Gastrocnemius medialis (tissue), 4 donors: ENCODE results near the gene TBC1D2.

Source experiments
- POLR2A ChIP-seq, 2 donors: fragments of 450-650 bp; IDR thresholded peaks; one replicate each; pipeline ENCODE4 v1.6.1; 2017; ENCODE audit warnings: antibody characterized with exemption in 2 of 2, mild to moderate bottlenecking in 2 of 2, moderate library complexity in 2 of 2
- TF ChIP-seq, protein P1 (sequence below), 5 experiments: fragments of 450-650 bp in 3 of 5; fragments of 200-600 bp in 2 of 5; sonication (generic) in 2 of 5; IDR thresholded peaks in 4 of 5; conservative IDR thresholded peaks in 1 of 5; 1 replicate in 4 of 5; 2 replicates in 1 of 5; pipeline ENCODE4 v1.5.1; 2016 to 2019; ENCODE audit warnings: antibody characterized with exemption in 5 of 5, mild to moderate bottlenecking in 3 of 5, moderate library complexity in 3 of 5

DNA sequence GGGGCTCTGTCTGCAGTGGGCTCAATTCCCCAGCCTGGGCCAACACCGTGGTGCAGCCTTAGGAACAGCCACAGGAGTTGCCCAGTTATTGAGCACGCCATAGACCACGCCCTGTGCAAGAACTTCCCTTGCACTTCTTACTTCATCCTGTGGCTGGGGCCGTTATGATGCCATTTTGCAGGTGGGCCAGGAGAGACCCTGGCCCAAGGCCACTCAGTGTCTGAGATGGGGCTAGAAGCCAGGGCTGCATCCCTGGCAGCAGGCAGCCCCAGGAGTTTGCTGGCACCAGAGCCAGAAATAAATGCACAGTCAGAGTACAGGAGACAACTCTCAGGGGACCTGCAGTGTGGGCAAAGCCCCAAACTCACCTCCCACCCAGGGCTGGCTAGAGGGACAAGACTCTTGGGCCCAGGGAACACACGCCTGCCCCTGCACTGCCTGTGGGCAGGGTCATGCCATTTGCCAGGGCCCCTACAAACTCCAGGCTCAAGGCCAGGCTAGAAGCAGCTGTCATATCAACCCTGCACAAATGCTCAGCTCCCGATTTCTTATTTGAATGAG lies 69.8 kb downstream of the TBC1D2 start:
- no peak for TF ChIP-seq POLR2A (IDR thresholded peaks at IDR 0.05)
- TF ChIP-seq, protein P1, sequence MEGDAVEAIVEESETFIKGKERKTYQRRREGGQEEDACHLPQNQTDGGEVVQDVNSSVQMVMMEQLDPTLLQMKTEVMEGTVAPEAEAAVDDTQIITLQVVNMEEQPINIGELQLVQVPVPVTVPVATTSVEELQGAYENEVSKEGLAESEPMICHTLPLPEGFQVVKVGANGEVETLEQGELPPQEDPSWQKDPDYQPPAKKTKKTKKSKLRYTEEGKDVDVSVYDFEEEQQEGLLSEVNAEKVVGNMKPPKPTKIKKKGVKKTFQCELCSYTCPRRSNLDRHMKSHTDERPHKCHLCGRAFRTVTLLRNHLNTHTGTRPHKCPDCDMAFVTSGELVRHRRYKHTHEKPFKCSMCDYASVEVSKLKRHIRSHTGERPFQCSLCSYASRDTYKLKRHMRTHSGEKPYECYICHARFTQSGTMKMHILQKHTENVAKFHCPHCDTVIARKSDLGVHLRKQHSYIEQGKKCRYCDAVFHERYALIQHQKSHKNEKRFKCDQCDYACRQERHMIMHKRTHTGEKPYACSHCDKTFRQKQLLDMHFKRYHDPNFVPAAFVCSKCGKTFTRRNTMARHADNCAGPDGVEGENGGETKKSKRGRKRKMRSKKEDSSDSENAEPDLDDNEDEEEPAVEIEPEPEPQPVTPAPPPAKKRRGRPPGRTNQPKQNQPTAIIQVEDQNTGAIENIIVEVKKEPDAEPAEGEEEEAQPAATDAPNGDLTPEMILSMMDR (IDR thresholded peaks at IDR 0.05 in 4 of 5, conservative IDR thresholded peaks at IDR 0.05 in 1 of 5): no peak
